Tongue (tissue), 2 donors: ENCODE results near the gene SZT2. TPM values are rescaled to one million over a fixed set of nuclear protein-coding genes. Genes with fewer than 3 reads are reported as not detected.
"Not testable (repeated sequence)": the region's sequence is repeated elsewhere in the genome, so short reads cannot be mapped to it uniquely, and the experiment has no call there.

Experiments
- DNase-seq: peaks from one replicate; pipeline ENCODE4 v3.0.0-alpha.2; 2015
- total RNA-seq: library from RNA; depleted of rRNA; stranded (reverse); fragments of >200 nt; gene quantifications from one replicate; pipeline ENCODE4 v1.2.3, GENCODE V29; 2014

The SZT2 gene
- total RNA-seq, 1 donor from 2014 or later: 25.5 TPM

DNA sequence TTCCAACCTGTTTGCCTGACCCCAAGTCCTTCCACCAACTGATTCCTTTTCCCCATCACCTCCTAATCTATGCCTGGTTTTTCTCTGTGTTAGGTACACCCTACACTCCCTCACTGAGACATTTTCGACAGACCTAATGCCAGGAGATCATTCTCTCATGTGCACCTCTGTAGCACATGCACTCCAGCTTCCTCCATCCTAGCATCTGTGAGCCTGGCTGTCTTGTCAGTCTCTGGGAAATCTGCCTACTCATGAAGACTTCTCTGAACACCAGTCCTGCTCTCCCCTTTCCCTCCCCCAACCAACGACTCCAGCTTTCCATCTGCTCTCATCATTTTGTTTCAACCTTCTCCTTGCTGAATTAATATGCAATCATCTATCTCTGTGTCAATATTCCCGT, 1.1 kb upstream of the SZT2 start:
- DNase-seq: no peak

DNA sequence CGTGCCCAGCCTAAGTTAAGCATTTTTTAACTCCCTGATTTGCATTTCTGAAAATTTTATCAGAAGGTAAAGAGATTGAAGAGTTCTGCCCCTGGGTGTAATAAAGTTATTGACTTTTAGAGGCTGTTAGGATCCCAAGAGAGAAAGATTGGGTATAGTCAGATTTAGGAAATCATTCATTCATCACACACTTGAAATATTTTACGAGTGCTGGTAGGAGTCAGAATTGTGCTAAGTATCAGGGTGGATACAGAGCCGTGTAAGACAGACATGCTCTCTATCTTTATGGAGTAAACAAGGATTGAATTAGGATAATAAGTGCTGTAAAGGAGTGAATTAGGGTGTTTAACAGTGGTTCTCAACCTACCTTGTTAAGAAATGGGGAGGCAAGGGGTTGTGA, 3.0 kb downstream of the SZT2 start:
- DNase-seq: no peak

GRCh38 chr1:43395523-43395922, 5.8 kb downstream of the SZT2 start:
- no peak for DNase-seq

- DNase-seq: no peak
These were observed 6.4 kb downstream of the SZT2 start for GRCh38 chr1:43396059-43396458.

- no peak for DNase-seq
These were observed 8.5 kb downstream of the SZT2 start for GRCh38 chr1:43398227-43398626.

DNA sequence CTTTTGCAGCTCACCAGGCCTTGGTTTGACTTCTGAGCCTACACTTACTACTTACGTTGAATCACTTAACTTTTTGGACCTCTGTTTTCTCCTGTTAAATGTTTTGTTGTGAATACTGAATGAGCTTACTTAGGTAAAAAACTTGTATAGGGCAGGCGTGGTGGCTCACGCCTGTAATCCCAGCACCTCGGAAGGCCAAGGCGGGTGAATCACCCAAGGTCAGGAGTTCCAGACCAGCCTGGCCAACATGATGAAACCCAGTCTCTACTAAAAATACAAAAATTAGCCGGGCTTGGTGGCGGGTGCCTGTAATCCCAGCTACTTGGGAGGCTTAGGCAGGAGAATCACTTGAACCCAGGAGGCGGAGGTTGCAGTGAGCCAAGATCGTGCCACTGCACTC, 10.7 kb downstream of the SZT2 start:
- DNase-seq: not testable (repeated sequence)

DNA sequence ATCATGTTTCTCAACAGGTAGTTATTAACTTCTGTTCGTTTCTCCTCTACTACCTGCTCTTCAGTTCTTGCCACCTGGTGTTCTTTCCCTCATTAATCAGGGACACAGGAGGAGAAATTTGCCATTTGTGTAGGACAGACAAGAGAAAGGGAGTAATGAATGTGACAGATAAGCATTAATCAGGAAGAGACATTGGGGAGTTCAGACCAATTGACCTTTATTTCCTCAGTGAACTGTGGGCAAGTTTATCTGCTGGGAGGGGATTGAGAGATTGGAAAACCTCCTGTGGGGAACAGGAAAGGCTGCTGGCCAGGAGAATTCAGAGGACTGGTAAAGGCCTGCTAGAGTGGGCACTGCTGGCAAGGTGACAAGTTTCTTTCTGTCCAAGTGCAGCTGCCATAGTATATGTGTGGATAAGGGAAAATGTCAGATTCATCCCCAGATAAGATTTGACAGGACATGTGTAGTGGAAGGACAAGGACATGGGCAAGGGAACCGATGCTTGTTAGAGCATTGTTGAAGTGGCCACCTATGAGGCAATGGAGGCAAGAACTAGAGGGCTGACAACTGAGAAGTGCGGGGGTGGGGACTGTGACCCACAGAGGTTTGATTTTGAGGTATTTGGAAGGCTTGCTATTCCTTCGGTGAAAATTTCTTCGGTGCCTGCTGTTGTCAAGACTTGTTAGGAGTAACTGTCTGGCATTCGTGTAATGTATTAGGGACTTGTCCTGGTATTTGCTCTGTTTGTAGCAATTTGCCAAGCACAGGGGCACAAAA, 12.6 kb downstream of the SZT2 start:
- no peak for DNase-seq

GRCh38 chr1:43404353-43404752, 14.7 kb downstream of the SZT2 start:
- no peak for DNase-seq

GRCh38 chr1:43405219-43405875, 15.6 kb downstream of the SZT2 start:
- no peak for DNase-seq

DNA sequence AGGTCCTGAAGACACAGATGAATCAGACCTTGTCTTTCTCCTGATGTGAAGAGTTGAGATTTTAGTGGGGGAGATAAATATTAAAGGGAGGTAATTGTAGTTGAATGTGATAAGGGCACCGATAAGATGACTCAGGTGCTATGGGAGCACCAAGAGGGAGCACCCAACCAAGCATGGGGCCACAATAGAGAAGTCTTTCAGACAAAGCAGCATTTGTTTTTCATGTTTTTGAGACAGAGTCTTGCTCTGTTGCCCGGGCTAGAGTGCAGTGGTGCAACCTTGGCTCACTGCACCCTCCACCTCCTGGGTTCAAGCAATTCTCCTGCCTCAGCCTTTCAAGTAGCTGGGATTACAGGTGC, 16.2 kb downstream of the SZT2 start:
- DNase-seq: no peak

DNA sequence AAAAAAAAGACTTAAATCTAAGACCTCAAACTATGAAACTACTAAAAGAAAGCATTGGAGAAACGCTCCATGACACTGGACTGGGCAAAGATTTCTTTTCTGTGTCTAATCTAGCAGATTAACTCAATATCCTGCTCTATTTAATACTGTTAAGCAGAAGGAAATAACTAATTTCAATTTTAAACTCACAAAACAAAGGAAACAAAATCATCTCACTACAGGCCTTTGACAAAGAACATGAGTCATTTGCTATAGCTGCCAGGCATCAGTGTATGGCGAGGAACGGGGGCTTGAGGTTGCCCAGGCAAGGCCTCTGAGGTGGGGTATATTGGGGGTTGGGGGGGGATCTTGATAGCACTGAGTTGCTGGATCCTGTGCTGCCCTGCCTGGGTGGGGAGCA, 20.9 kb downstream of the SZT2 start:
- no peak for DNase-seq

DNA sequence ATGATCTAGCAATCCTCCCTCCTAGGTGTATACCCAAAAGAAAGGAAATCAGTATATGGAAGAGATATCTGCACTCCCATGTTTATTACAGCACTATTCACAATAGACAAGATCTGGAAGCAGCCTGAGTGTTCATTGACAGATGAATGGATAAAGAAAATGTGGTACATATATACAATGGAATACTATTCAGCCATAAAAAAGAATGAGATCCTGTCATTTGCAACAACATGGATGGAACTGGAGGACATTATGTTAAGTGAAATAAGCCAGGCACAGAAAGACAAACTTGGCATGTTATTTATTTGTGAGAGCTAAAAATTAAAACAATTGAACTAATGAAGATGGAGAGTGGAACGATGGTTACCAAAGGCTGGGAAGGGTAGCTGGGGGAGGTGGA, 23.7 kb downstream of the SZT2 start:
- not testable (repeated sequence) for DNase-seq

DNA sequence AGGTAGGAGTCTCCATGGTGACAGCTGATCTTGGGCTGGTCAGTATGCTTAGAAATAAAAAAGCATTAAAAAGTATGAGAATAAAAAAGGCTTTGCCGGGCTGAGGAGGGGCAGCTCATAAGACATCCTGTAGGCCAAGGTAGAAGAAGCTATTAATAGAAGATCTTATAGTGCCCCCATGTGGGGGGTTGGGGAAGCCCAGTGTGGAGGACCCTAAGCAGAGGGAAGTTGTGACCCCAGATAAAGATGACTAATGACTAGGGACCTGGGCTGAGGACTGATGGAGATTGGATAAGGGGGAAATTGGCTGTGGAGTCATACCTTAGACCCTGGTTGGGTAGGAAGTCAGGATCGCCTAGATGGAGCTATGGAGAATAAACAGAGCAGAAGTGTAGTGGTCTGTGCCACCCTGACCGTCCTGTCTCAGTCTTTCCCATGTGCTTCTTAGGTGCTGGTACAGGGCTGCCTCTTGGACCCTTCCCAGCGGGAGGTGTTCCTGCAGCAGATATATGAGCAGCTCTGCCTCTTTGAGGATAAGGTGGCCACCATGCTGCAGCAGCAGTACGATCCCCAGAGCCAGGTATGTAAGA, 25.0 kb downstream of the SZT2 start:
- peak; percentile 71 for DNase-seq

GRCh38 chr1:43415901-43416300, 26.2 kb downstream of the SZT2 start:
- DNase-seq: no peak

GRCh38 chr1:43418858-43419257, 29.2 kb downstream of the SZT2 start:
- no peak for DNase-seq

GRCh38 chr1:43419627-43420425, 30.1 kb downstream of the SZT2 start:
- DNase-seq: no peak

DNA sequence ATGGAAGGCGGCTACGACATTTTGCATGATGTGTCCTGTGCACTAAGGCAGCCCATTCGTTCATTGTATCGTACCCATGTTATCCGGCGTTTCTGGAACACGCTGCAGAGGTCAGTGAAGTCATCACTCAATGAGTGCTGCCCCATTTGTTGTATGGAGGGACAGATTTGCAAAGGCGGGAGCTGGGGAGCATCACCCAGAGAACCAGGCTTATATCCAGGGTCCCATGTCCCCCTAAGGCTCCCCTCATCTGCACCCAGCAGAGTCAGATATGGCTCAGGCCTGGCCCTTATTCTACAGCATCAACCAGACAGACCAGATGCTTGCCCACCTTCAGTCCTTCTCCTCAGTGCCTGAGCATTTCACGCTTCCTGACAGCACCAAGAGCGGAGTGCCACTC, 31.2 kb downstream of the SZT2 start:
- no peak for DNase-seq

GRCh38 chr1:43421396-43421795, 31.7 kb downstream of the SZT2 start:
- no peak for DNase-seq

DNA sequence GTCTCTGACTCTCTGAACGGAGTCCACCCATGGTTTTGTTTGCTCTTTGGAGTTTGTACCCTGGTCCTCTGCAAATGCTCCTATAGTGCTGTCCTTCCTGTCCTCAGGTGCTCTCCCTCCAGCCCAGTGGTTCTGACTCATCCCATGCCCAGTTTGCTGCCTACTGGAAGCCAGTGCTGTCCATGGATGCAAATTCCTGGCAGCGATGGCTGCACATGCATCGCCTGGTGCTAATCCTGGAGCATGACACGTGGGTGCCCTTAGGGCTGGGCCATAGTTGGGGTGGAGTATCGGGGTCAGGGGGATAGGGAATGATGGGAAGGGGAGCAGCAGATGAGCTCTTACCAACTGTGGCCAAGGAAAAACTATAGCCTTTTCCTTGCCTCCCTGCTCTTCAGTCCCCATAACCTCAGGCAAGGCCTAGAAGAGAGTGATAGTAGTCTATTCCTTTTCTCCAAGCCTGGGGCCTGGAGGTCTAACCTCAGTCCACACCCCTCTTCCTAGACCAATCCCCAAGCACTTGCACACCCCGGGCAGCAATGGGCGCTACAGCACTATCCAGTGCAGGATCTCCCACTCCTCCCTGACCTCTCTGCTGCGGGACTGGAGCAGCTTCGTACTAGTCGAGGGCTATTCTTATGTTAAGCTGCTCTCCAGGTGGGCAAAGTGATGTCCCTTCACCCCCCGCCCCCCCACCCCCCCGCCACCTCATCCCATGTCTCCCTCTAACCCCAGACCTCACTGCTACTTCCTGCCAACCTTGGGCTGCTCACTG, 32.5 kb downstream of the SZT2 start:
- no peak for DNase-seq

- DNase-seq: no peak
These were observed 33.4 kb downstream of the SZT2 start for GRCh38 chr1:43422995-43423671.
